ENCODE data around the gene RAB11A.
"Not testable (repeated sequence)": the region's sequence is repeated elsewhere in the genome, so short reads cannot be mapped to it uniquely, and the experiment has no call there.

The RAB11A gene

DNA sequence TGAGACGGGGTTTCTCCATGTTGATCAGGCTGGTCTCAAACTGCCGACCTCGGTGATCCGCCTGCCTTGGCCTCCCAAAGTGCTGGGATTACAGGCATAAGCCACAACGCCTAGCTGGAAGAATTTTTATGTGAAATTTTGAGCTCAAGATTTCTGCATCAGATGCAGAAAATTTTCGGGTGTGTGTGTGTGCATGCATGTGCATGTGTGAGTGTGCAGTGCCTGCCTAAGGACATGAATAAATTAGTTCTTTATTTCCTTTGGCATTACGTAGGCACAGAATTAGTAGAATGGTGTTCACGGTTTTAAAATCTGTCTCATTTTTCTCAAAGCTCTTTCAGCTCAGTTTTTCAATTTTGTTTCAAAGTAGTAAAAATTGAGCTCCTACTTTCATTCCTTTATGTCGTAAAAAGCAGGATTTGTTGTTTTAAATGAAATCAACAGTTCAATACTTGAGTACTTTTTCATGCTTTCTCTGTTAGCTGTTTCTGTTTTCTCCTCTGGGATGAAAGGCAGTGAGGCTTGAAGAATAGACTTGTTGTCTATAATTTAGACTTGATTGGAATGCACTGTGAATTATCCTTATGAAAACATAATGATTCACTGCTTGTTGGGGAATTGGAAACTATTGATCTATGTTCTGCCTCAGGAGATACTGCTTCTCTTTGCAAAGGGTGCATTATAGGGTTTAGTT is 23.3 kb upstream of the RAB11A start:
- DNase-seq (ENCODE audit: low read depth) = no peak

GRCh38 chr15:65847989-65848388 is 21.3 kb upstream of the RAB11A start:
- no peak for DNase-seq (ENCODE audit: low read depth)

DNA sequence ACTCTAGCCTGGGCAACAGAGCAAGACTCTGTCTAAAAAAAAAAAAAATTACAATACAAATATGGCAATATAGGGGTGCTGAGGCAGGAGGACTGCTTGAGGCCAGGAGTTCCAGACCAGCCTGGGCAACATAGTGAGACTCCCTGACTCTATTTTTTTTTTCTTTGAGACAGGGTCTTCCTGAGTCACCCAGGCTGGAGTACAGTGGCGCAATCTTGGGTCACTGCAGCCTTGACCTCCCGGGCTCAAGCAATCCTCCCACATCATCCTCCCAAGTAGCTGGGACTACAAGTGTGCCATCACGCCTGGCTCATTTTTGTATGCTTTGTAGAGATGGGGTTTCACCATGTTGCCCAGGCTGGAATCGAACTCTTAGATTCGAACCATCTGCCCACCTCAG is 17.3 kb upstream of the RAB11A start:
- DNase-seq (ENCODE audit: low read depth) = no peak

GRCh38 chr15:65856821-65857455 is 12.4 kb upstream of the RAB11A start:
- peak; percentile 56 for DNase-seq (ENCODE audit: low read depth)

DNA sequence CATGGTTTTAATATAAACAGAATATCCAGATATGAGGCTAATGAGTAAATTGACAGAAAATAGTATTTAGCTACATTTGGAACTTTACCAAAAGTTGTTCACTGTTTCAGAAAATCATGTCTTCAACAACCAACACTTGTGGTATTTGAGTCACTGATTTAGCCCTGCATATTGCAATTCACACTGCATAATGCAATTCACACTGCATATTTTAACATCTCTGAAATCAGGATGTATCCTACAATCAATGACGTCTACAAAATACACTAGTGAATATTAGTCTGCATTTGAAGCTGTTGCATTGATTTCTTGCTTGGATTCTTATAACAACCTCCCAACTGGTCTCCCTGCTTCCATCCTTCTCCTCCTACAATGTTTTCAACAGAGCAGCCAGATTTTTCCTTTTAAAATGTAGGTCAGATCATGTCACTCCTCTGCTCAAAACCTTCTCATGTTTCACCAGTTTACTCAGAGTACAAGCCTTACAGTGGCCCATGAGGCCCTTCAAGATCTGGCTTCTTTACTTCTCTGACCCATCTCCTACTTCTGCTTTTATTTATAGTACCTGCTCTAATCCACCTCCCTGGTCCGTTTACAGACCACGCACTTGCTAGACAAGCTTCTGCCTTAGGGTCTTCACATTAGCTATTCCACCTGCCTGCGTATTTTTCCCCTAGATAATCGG is 11.4 kb upstream of the RAB11A start:
- DNase-seq (ENCODE audit: low read depth) = no peak

DNA sequence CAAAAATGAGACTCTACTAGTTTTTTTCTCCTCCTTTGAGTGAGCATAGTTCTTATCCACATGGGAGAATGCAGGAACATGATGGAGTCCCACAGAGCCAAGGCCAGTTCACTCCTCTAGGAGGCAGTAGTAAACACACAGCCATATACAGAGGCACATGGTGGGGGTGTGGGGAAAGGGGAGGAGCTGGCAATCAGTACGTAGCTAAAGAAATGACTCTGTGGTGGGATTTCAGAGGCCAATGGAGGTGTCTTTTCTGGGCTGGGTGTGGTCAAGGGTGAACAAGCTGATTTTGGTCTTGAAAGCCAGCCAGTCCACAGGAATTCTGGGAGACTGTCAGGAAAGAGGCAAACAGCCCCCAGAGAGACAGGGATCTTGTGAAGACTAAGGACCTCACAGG is 6.6 kb upstream of the RAB11A start:
- DNase-seq (ENCODE audit: low read depth) = peak; percentile 11

GRCh38 chr15:65863106-65863505 is 6.2 kb upstream of the RAB11A start:
- DNase-seq (ENCODE audit: low read depth) = no peak

GRCh38 chr15:65867244-65867643 is 2.0 kb upstream of the RAB11A start:
- no peak for DNase-seq (ENCODE audit: low read depth)

GRCh38 chr15:65867933-65868332 is 1.4 kb upstream of the RAB11A start:
- DNase-seq (ENCODE audit: low read depth) = not testable (repeated sequence)

DNA sequence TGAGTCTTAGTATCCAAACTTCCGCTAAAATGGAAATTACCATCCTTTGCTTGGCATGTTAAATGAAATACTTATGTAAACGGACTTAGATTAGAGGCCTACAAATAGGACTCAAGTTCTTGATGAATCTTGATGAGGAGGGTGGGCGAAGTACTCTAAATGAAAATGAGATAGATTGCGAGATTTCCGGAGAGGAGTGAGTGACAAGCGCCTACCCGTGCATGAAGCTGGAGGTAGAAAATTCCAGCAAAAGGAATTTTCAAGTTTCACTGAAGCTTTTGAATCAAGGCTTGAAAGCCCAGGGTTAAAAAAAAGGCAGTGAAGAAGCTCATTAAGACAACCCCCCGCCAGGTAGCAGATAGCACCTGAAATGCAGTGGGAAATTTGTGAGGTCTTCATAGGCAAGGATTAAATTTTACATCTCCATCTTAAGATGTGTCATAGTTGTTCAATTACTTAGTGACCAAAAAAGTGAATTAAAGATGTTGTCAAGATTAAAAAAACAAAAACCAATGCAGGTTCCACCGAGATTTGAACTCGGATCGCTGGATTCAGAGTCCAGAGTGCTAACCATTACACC is 655 bp upstream of the RAB11A start:
- DNase-seq (ENCODE audit: low read depth) = no peak

- DNase-seq (ENCODE audit: low read depth) = peak; percentile 3
Measured at GRCh38 chr15:65869954-65870871, 922 bp downstream of the RAB11A start.

GRCh38 chr15:65870889-65871533 is 1.7 kb downstream of the RAB11A start:
- no peak for DNase-seq (ENCODE audit: low read depth)

GRCh38 chr15:65871886-65872285 is 2.6 kb downstream of the RAB11A start:
- not testable (repeated sequence) for DNase-seq (ENCODE audit: low read depth)

DNA sequence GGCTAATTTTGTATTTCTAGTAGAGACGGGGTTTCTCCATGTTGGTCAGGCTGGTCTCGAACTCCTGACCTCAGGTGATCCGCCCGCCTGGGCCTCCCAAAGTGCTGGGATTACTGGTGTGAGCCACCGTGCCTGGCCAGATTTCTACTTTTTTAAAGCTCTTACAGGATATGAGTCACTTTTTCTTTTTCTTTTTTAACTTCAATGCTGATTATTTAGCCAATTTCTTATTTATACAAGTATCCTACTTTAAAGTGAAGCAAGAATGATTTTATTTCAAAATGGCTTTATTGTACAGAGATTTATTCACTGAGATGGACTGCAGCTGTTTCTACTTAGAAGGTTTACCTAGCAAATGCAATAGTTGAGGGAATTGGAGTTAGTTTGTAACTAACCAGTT is 3.3 kb downstream of the RAB11A start:
- not testable (repeated sequence) for DNase-seq (ENCODE audit: low read depth)

DNA sequence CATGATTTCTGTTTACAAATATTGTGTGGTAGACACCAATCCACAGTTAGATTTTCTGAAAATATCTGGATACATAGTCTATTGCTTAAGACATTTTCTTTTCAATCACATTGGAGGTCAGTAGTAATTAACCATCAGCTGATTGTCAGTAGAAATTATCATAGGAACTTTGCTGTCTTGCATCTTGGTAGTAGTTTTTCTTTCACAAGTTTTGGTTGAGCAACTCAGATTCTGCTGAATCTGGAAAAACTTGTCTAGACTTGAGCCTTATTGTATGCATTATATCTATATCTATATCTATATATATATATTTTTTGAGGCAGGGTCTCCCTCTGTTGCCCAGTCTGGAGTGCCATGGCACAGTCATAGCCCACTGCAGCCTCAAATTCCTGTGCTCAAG is 4.0 kb downstream of the RAB11A start:
- no peak for DNase-seq (ENCODE audit: low read depth)

- no peak for DNase-seq (ENCODE audit: low read depth)
Measured at GRCh38 chr15:65875458-65875857, 6.2 kb downstream of the RAB11A start.

DNA sequence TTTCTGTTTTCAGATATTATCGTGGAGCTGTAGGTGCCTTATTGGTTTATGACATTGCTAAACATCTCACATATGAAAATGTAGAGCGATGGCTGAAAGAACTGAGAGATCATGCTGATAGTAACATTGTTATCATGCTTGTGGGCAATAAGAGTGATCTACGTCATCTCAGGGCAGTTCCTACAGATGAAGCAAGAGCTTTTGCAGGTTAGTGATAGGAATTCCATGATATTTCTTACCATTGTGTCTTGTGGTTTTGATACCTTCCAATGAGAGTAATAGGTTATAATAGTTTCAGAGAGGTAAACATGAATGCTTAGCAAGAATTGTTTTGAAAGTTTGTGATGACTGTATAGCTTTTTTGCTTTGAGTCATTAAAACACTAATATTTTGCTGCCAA is 8.5 kb downstream of the RAB11A start:
- no peak for DNase-seq (ENCODE audit: low read depth)

GRCh38 chr15:65881766-65882434 is 12.6 kb downstream of the RAB11A start:
- DNase-seq (ENCODE audit: low read depth) = no peak

GRCh38 chr15:65883571-65883970 is 14.3 kb downstream of the RAB11A start:
- no peak for DNase-seq (ENCODE audit: low read depth)

GRCh38 chr15:65884511-65884910 is 15.2 kb downstream of the RAB11A start:
- DNase-seq (ENCODE audit: low read depth) = no peak

All from stimulated activated CD8-positive, alpha-beta memory T cell treated with anti-CD3 and anti-CD28 coated beads, Interleukin-12 subunit alpha, Interleukin-12 subunit beta, amount 100 ng/mL, for 4 hours (primary cell).